NT2/D1 (cell line): ENCODE results near the gene PTPRH.

Experiments used
- DNase-seq: peaks from one replicate; pipeline ENCODE4 v3.0.0-alpha.2; 2011; ENCODE audit warnings: low read depth, low spot score
- H3K27me3 ChIP-seq: 2 replicates; pipeline ENCODE4 v1.6.0; 2011; ENCODE audit warnings: mild to moderate bottlenecking; ENCODE audit not compliant: insufficient read length, insufficient read depth
- H3K36me3 ChIP-seq: 2 replicates; pipeline ENCODE4 v1.6.1; 2011; ENCODE audit warnings: mild to moderate bottlenecking, low read length, mixed read lengths; ENCODE audit not compliant: insufficient read depth, insufficient read length
- H3K4me1 ChIP-seq: 2 replicates; pipeline ENCODE4 v1.5.1; 2011; ENCODE audit not compliant: insufficient read depth, insufficient read length
- H3K4me3 ChIP-seq: 2 replicates; pipeline ENCODE4 v1.5.1; 2011; ENCODE audit warnings: low read depth; ENCODE audit not compliant: insufficient read length
- H3K9ac ChIP-seq: 2 replicates; pipeline ENCODE4 v1.6.0; 2011; ENCODE audit warnings: low read depth; ENCODE audit not compliant: insufficient read length
- H3K9me3 ChIP-seq: 2 replicates; pipeline ENCODE4 v1.5.1; 2011; ENCODE audit warnings: mild to moderate bottlenecking, low read length; ENCODE audit not compliant: insufficient read depth
- SUZ12 ChIP-seq: IDR thresholded peaks from 2 replicates; pipeline ENCODE4 v1.6.1; 2011; ENCODE audit not compliant: insufficient read length, insufficient read depth; ENCODE audit errors: extremely low read depth
- YY1 ChIP-seq: IDR thresholded peaks from 2 replicates; pipeline ENCODE4 v1.6.1; 2011; ENCODE audit not compliant: insufficient read length, insufficient read depth
- ZNF274 ChIP-seq: IDR thresholded peaks from 2 replicates; pipeline ENCODE4 v1.6.1; 2011; ENCODE audit warnings: mild to moderate bottlenecking, low read depth, low read length

PTPRH gene

DNA sequence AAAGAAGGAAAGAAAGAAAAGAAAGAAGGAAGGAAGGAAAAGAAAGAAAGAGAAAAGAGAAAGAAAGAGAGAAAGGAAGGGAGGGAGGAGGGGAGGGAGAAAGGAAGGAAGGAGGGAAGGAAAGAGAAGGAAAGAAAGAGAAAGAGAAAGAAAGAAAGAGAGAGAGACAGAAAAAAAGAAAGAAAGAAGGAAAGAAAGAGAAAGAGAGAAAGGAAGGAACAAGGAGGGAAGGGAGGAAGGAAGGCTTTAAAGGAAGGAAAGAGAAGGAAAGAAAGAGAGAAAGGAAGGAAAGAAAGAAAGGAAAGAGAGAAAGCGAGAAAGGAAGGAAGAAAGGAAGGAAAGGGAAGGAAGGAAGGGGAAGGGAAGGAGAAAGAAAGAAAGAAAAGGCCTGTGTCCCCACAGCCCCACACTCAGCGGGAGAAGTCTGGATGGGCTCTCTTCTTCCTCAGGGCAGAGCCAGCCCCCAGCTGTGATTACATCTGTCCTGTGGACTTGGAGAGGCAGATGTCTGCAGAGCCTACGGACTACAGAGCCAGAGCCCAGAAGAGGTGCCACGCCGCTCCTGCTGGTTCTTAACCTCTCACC, 9.6 kb downstream of the PTPRH start:
- no peaks in the 10 kb centered on the region for H3K36me3 ChIP-seq
- H3K9ac ChIP-seq: no peak overlapping the region
- no peak overlapping the region for H3K4me3 ChIP-seq
- no peak for TF ChIP-seq YY1
- no peak for TF ChIP-seq ZNF274
- no peak for TF ChIP-seq SUZ12
- H3K4me1 ChIP-seq: no peaks in the 10 kb centered on the region
- H3K27me3 ChIP-seq: no peaks in the 10 kb centered on the region
- no peak for DNase-seq
- H3K9me3 ChIP-seq: no peaks in the 10 kb centered on the region

DNA sequence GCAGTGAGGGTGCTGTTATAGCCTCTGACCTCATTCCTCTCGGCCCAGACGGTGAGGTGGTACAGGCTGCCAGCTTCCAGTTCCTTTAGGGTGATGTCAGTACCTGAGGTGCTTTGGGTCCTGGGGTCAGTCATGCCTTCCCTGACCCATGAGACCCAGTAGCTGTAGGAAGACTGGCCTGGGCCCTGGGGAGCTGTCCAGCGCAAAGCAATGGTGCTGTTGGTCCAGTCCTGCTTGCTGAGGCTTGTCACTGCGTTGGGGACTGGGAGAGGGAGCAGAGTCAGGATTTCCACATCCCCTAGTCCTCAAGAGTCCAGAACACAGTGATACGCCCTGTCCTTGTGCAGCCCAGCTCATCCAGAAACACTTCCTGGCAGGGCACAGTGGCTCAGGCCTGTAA, 10.7 kb downstream of the PTPRH start:
- Histone ChIP-seq H3K27me3 (no peaks in the 10 kb centered on the region), H3K9me3 (no peaks in the 10 kb centered on the region), H3K4me1 (no peaks in the 10 kb centered on the region), H3K36me3 (no peaks in the 10 kb centered on the region), H3K9ac (no peak overlapping the region), H3K4me3 (no peak overlapping the region)
- DNase-seq: no peak
- TF ChIP-seq YY1 (no peak), ZNF274 (no peak), SUZ12 (no peak)

DNA sequence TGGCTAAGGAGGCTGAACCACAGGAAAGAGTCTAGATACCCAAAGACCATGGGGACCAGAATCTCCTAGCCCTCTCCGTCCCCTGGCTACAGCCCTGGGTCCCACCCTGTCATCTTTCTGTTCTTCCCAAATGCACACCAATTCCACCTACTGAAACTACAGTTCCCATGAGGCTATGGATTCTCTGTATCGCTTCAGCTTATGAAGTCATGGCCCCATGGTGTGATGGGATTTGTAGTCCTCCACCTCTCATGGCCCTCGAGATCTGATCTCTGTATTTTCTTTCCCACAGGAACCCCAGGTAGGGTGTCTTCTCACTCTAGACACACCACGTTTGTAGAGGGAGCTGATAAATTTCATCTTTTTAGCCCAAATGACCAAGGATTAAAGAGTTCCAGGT, 11.8 kb downstream of the PTPRH start:
- Histone ChIP-seq H3K9me3 (no peaks in the 10 kb centered on the region), H3K27me3 (no peaks in the 10 kb centered on the region), H3K4me3 (no peak overlapping the region), H3K36me3 (no peaks in the 10 kb centered on the region), H3K9ac (no peak overlapping the region), H3K4me1 (no peaks in the 10 kb centered on the region)
- TF ChIP-seq SUZ12: no peak
- TF ChIP-seq YY1: no peak
- TF ChIP-seq ZNF274: no peak
- no peak for DNase-seq

DNA sequence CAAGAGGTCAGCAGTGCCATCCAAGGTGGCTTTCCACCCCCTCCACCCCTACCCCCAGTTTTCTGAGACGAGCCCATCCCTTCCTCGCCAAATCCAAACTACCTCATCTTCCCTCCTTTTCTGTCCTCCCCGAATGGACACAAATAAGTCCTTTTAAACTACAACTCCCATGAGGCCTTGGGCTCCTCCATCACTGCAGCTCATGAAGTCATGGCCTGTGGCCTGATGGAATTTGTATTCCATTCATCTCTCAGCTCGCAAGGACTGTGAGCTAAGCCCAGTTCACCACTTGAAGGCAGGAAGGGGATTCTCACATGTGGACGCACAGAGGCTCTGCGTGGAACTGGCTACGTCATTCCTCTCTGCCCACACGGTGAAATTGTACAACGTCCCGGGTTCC, 12.5 kb downstream of the PTPRH start:
- Histone ChIP-seq H3K27me3 (no peaks in the 10 kb centered on the region), H3K9ac (no peak overlapping the region), H3K36me3 (no peaks in the 10 kb centered on the region), H3K4me3 (no peak overlapping the region), H3K9me3 (no peaks in the 10 kb centered on the region), H3K4me1 (no peaks in the 10 kb centered on the region)
- TF ChIP-seq YY1 (no peak), SUZ12 (no peak), ZNF274 (no peak)
- no peak for DNase-seq

- no peaks in the 10 kb centered on the region for H3K27me3 ChIP-seq
These were observed 15.8 kb downstream of the PTPRH start for GRCh38 chr19:55193481-55193880.

GRCh38 chr19:55189403-55189835, 19.9 kb downstream of the PTPRH start:
- H3K36me3 ChIP-seq: no peaks in the 10 kb centered on the region
- H3K4me1 ChIP-seq: no peaks in the 10 kb centered on the region
- DNase-seq: no peak
- no peak overlapping the region for H3K9ac ChIP-seq
- no peaks in the 10 kb centered on the region for H3K9me3 ChIP-seq
- TF ChIP-seq ZNF274 (no peak), SUZ12 (no peak), YY1 (no peak)
- no peak overlapping the region for H3K4me3 ChIP-seq
- H3K27me3 ChIP-seq: no peaks in the 10 kb centered on the region

More at GRCh38 chr19:55193481-55193880, 15.8 kb downstream of the PTPRH start:
- TF ChIP-seq SUZ12: no peak
- no peak for TF ChIP-seq YY1
- TF ChIP-seq ZNF274: no peak
- no peaks in the 10 kb centered on the region for H3K9me3 ChIP-seq
- H3K4me3 ChIP-seq: no peak overlapping the region
- no peak overlapping the region for H3K9ac ChIP-seq
- H3K36me3 ChIP-seq: no peaks in the 10 kb centered on the region
- H3K4me1 ChIP-seq: no peaks in the 10 kb centered on the region
- no peak for DNase-seq

DNA sequence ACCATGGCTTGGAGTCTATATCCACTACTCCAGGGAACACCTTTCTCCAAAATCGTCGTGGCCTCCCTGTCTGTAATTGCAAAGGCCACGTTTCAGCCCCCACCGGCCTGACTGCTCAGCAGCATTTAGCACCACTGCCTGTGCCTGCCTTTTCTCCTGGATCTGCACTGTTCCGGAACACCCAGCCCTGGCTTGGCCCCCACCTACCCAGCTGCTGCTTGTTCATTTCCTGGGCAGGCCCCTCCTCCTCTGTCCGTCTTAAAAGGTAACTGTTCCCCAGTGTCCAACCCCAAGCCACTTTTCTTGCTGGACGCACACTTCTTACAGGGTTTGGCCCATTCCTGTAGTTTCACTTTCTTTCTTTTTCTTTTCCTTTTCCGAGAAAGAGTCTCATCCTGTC, 20.7 kb downstream of the PTPRH start:
- no peaks in the 10 kb centered on the region for H3K27me3 ChIP-seq
- no peak overlapping the region for H3K9ac ChIP-seq
- no peak for DNase-seq
- no peaks in the 10 kb centered on the region for H3K9me3 ChIP-seq
- TF ChIP-seq YY1 (no peak), ZNF274 (no peak), SUZ12 (no peak)
- H3K36me3 ChIP-seq: no peaks in the 10 kb centered on the region
- H3K4me1 ChIP-seq: no peaks in the 10 kb centered on the region
- H3K4me3 ChIP-seq: no peak overlapping the region

DNA sequence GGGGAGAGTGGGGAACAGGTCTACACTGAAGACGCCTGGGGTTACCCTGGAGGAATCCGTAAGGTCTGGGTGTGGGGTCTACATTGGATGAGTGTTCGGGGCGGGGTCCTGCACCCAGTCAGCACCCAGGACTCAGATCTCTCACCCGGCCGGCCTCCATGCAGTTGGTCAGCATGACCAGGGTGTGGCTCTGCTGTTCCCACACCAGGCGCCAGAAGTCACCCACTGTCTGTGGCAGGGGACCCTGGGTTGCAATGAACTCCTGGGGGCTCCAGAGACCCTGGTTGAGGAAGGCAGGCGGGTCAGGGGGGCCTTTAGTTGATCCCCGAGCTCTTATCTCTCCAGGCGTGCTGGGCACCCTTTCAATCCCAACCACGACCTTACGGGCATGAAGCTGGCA, 23.2 kb downstream of the PTPRH start:
- Histone ChIP-seq H3K36me3 (no peaks in the 10 kb centered on the region), H3K4me1 (no peaks in the 10 kb centered on the region), H3K4me3 (no peak overlapping the region), H3K9ac (no peak overlapping the region), H3K27me3 (peaks cover 15% of the 10 kb centered on the region), H3K9me3 (no peaks in the 10 kb centered on the region)
- TF ChIP-seq SUZ12 (no peak), YY1 (no peak), ZNF274 (no peak)
- DNase-seq: no peak
